Measurements from ENCODE around the gene CAT. TPM values are rescaled to one million over a fixed set of nuclear protein-coding genes. Genes with fewer than 3 reads are reported as not detected.

CAT gene
- 100 to 1,000 TPM in 1 of 5 donors, 10 to 100 TPM in 4; 24.9 to 122 (median 75.3) TPM for total RNA-seq
- polyA plus RNA-seq: 10 to 100 TPM; 33.6 to 81.1 (median 62.8) TPM
- long read RNA-seq, donor 1, transcript CAT-201 (13 exons, 2,302 nt): major isoform, 13 of 14 reads
- long read RNA-seq, donor 1, partial matches to known transcripts: 0 of 14 reads
- long read RNA-seq, donor 1, other reads (novel, unspliced or antisense): 0 of 14 reads
- long read RNA-seq, donor 2, transcript CAT-201 (13 exons, 2,302 nt): major isoform, 18 of 36 reads
- long read RNA-seq, donor 2, partial matches to known transcripts: 18 of 36 reads
- long read RNA-seq, donor 2, other reads (novel, unspliced or antisense): 0 of 36 reads
- long read RNA-seq, donor 3, transcript CAT-201 (13 exons, 2,302 nt): major isoform, 10 of 28 reads
- long read RNA-seq, donor 3, partial matches to known transcripts: 15 of 28 reads
- long read RNA-seq, donor 3, other reads (novel, unspliced or antisense): 0 of 28 reads
- long read RNA-seq, donor 4, partial matches to known transcripts: 0 of 4 reads
- long read RNA-seq, donor 4, other reads (novel, unspliced or antisense): 0 of 4 reads
- long read RNA-seq, donor 5, transcript CAT-201 (13 exons, 2,302 nt): major isoform, 29 of 38 reads
- long read RNA-seq, donor 5, partial matches to known transcripts: 8 of 38 reads
- long read RNA-seq, donor 5, other reads (novel, unspliced or antisense): 0 of 38 reads
- long read RNA-seq, donor 6, transcript CAT-201 (13 exons, 2,302 nt): major isoform, 42 of 67 reads
- long read RNA-seq, donor 6, partial matches to known transcripts: 18 of 67 reads
- long read RNA-seq, donor 6, other reads (novel, unspliced or antisense): 0 of 67 reads
- long read RNA-seq, donor 7, transcript CAT-201 (13 exons, 2,302 nt): major isoform, 18 of 19 reads
- long read RNA-seq, donor 7, partial matches to known transcripts: 0 of 19 reads
- long read RNA-seq, donor 7, other reads (novel, unspliced or antisense): 0 of 19 reads
- long read RNA-seq, donor 8, transcript CAT-201 (13 exons, 2,302 nt): major isoform, 18 of 34 reads
- long read RNA-seq, donor 8, partial matches to known transcripts: 14 of 34 reads
- long read RNA-seq, donor 8, other reads (novel, unspliced or antisense): 0 of 34 reads
- long read RNA-seq, donor 9, transcript CAT-201 (13 exons, 2,302 nt): major isoform, 13 of 42 reads
- long read RNA-seq, donor 9, partial matches to known transcripts: 27 of 42 reads
- long read RNA-seq, donor 9, other reads (novel, unspliced or antisense): 0 of 42 reads
- long read RNA-seq, donor 10, transcript CAT-201 (13 exons, 2,302 nt): major isoform, 11 of 12 reads
- long read RNA-seq, donor 10, partial matches to known transcripts: 0 of 12 reads
- long read RNA-seq, donor 10, other reads (novel, unspliced or antisense): 0 of 12 reads

GRCh38 chr11:34438529-34439507 is at the start of gene CAT:
TSS of gene CAT (plus strand) at chr11:34438934. CDS start at chr11:34439014, 80 bp downstream.
- DNase-seq: peak; percentile 99
- intact Hi-C loops (cut with DNase I; ENCODE audit: low total_unique reads): loop anchor here (10.0 kb wide), 1 partner anchor 664 kb away; the partner anchor contains the start of gene FBXO3
- Histone ChIP-seq H3K36me3 (no peaks in the 10 kb centered on the region), H3K4me1 (peaks cover 14 to 45% (median 36%) of the 10 kb centered on the region in 4 donors), H3K27me3 (no peaks in the 10 kb centered on the region), H3K4me3 (peak within 1 kb of the TSS; percentile 82 to 90 (median 84)), H3K27ac (peak within 1 kb of the TSS; percentile 89 to 97 (median 95)), H3K9me3 (no peaks in the 10 kb centered on the region)
- whole genome bisulfite sequencing, 5 donors: 0 to 5% (median 1%) methylated on average over 31 to 62 of the region's 62 CpGs
- TF ChIP-seq CTCF (IDR thresholded peaks at IDR 0.05) (peak in 1 of 7 experiments; percentile 7), EP300 (IDR thresholded peaks at IDR 0.05) (no peak), POLR2AphosphoS5 (IDR thresholded peaks at IDR 0.05) (peak; percentile 64 to 90 (median 87)), POLR2A (IDR thresholded peaks at IDR 0.05) (peak in 1 of 4 donors; percentile 57)

DNA sequence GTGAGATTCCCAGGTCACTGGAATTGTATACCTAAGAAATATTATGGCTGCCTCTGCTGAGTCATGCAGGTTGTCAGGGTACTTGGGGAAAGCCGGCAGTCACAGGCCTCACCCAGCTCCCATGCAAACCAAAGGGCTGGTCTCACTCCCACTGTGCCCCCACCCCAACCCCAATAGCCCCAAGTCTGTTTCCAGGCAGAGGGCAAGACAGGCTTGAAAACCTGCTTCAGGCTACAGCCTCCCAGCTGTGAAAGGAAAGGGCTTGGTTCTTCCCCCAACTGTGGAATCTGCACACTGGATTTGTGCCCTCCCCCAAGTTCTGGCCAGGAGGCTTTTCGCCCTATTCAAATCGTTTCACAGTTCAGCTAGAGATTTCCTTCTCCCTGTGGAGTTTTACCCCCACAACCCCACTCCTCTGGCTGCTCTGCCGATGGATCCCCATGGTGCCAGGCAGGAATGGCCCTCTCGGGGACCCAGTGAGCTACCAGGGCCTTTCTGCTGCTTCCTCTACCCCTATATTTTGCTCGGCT is 43.9 kb upstream of the CAT start:
- no peak for TF ChIP-seq POLR2A (IDR thresholded peaks at IDR 0.05)
- no peak for TF ChIP-seq EP300 (IDR thresholded peaks at IDR 0.05)
- no peak for TF ChIP-seq CTCF (IDR thresholded peaks at IDR 0.05)
- TF ChIP-seq POLR2AphosphoS5 (IDR thresholded peaks at IDR 0.05): no peak
- Histone ChIP-seq H3K9me3 (peaks cover 0 to 16% (median 7%) of the 10 kb centered on the region in 4 donors), H3K4me3 (no peak overlapping the region), H3K27ac (no peak overlapping the region), H3K4me1 (no peaks in the 10 kb centered on the region), H3K27me3 (no peaks in the 10 kb centered on the region), H3K36me3 (no peaks in the 10 kb centered on the region)
- 76 to 88% (median 82%) methylated on average over 6 of the region's 6 CpGs for WGBS, 5 donors
- intact Hi-C loops (cut with DNase I; ENCODE audit: low total_unique reads): no loop called here
- DNase-seq: no peak

GRCh38 chr11:34395916-34396550 is 42.7 kb upstream of the CAT start:
- peak in 1 of 2 donors; percentile 26 for DNase-seq
- Histone ChIP-seq H3K9me3 (peaks cover 0 to 16% (median 7%) of the 10 kb centered on the region in 4 donors), H3K4me3 (no peak overlapping the region), H3K36me3 (no peaks in the 10 kb centered on the region), H3K27me3 (no peaks in the 10 kb centered on the region), H3K27ac (no peak overlapping the region), H3K4me1 (no peaks in the 10 kb centered on the region)
- WGBS, 5 donors: 38 to 69% (median 48%) methylated on average over 1 of the region's 1 CpG
- intact Hi-C loops (cut with DNase I; ENCODE audit: low total_unique reads): no loop called here
- no peak for TF ChIP-seq CTCF (IDR thresholded peaks at IDR 0.05)
- TF ChIP-seq POLR2AphosphoS5 (IDR thresholded peaks at IDR 0.05): no peak
- TF ChIP-seq POLR2A (IDR thresholded peaks at IDR 0.05): no peak
- TF ChIP-seq EP300 (IDR thresholded peaks at IDR 0.05): no peak
